GM18868 (cell line): ENCODE data around the gene TUBB4A.
"Not testable (repeated sequence)": the region's sequence is repeated elsewhere in the genome, so short reads cannot be mapped to it uniquely, and the experiment has no call there.

Experiments
- ATAC-seq: cut with Tn5 transposase; IDR thresholded peaks from one replicate; pipeline ENCODE4 v1.9.1; 2021; ENCODE audit warnings: mild to moderate bottlenecking, moderate library complexity; ENCODE audit not compliant: unreplicated experiment

The TUBB4A gene

DNA sequence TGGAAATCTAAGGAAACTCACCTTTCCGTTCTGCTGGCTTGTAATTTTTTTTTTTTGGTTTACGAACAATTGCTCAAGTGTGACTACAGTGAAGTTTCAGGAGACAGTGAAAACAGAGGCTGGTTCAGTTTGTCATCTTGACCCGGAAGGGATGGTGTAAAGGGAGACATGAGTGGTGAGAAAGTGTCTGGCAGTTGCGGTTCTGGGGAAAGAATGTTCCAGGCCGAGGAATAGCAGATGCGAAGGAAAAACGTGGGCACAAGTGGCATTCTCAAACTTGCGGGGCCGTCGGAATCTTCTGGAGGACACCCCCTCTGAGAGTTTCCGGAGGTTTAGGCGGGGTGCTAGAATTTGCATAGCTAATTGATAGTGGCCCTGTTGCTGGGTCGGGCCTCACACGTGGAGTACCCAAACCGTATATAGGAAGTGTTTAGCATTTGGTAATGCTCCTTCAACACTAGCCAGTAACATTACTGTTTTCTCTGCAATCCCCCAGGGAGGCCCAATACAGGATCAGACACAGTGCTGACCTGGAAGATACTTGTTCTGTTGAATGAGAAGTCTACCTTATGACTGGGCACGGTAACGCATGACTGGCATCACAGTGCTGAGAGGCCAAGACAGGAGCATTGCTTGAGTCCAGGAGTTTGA, 25.9 kb upstream of the TUBB4A start:
- peak; percentile 46 for ATAC-seq

- ATAC-seq, result no peak
Observed at GRCh38 chr19:6524311-6524710, 22.2 kb upstream of the TUBB4A start.

- no peak for ATAC-seq
Observed at GRCh38 chr19:6522712-6523111, 20.6 kb upstream of the TUBB4A start.

DNA sequence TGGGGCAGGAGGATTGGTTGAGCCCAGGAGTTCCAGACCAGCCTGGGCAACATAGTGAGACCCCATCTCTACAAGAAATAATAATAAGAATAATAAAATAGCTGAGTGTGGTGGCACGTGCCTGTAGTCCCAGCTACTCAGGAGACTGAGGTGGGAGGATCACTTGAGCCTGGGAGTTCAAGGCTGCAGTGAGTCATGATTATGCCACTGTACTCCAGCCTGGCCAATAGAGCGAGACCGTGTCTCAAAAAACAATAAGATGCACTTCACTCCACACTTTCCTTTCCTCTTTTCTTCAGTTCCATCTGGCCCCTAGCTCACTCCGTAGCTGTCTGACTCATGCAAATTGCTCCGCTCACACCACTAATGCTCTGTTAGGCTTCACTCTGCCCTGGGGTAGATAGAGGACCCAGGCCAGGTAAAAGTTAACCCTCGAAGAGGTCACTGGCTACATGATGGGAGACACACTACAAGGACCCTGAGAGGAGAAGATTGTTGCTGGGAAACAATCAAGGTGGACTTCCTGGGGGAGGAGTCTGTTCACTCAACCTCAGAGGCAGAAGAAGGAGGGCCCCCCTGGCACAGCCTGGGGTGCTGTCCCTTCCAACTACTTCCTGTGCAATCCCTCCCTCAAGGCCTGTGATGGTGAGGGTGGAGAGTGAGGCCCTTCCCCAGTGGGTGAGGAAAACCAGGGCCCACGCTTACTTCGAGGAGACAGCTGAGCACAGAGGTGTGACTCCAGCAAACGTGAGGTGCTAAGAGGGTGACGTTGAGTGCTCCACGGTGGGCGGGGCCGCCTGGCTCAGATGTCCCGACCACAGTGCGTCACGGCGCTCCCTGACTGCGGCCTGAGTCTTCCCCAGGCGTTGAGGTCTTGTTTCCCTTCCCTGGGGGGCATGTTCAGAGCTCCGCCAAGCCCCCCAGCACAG, 19.9 kb upstream of the TUBB4A start:
- peak; percentile 51 for ATAC-seq

- ATAC-seq, result no peak
Observed at GRCh38 chr19:6519289-6519688, 17.2 kb upstream of the TUBB4A start.

GRCh38 chr19:6518145-6518911, 16.2 kb upstream of the TUBB4A start:
- no peak for ATAC-seq

- peak; percentile 54 for ATAC-seq
Observed at GRCh38 chr19:6516659-6517291, 14.7 kb upstream of the TUBB4A start.

DNA sequence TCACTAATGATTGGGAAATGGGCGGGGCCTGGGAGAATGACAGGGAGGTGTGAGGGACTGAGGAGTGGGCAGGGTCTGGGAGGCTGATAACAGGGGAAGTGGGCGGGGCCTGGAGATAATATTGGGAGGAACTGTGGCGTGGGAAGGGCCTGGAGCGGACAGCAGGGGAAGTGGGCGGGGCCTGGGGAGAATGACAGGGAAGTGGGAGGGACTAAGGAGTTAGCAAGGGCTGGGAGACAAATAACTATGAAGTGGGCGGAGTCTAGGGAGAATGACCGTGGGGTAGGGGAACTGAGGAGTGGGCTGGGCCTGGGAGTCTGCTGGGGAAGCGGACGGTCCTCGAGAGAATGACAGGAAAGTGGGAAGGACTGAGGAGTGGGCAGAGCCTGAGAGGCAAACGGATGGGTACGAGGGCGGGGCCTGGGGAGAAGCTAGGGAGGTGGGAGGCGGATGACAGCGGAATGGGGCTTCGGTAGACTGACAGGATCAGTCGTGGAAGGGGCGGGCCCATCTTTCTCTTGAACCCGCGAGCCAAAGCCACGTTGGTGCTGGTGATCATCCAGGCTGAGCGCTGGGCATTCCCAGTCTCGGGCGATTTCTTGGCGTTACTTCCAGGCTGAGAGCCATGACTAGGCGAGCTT, 14.0 kb upstream of the TUBB4A start:
- ATAC-seq, result peak; percentile 36

DNA sequence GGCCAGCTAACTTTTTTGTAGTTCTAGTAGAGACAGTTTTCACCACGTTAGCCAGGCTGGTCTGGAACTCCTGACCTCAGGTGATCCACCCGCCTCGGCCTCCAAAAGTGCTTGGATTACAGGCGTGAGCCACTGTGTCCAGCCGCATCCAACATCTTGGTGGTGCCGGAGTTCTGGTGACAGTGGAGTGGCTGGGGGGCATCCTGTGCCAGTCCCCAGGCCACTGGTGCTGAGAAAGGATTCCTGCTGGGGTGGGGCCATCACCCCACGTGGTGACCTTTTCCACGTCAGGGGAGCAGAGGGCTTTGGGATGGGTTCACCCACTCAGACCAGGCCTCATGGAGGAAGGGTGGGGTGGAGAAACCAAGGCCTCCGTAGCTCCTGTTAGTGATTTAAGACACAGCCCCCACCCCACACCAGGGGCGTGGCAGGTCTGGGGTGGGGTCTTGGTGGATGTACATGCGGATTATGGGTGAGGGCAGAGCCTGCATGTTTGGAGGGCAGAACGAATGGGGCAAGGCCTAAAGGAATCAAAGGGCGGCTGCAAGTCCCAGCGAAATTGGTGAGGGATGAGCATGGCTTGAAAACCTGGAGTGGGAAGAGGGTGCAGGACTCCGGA, 12.9 kb upstream of the TUBB4A start:
- ATAC-seq, result no peak

GRCh38 chr19:6514089-6514488, 12.0 kb upstream of the TUBB4A start:
- ATAC-seq, result no peak

- ATAC-seq, result no peak
Observed at GRCh38 chr19:6510618-6511017, 8.5 kb upstream of the TUBB4A start.

DNA sequence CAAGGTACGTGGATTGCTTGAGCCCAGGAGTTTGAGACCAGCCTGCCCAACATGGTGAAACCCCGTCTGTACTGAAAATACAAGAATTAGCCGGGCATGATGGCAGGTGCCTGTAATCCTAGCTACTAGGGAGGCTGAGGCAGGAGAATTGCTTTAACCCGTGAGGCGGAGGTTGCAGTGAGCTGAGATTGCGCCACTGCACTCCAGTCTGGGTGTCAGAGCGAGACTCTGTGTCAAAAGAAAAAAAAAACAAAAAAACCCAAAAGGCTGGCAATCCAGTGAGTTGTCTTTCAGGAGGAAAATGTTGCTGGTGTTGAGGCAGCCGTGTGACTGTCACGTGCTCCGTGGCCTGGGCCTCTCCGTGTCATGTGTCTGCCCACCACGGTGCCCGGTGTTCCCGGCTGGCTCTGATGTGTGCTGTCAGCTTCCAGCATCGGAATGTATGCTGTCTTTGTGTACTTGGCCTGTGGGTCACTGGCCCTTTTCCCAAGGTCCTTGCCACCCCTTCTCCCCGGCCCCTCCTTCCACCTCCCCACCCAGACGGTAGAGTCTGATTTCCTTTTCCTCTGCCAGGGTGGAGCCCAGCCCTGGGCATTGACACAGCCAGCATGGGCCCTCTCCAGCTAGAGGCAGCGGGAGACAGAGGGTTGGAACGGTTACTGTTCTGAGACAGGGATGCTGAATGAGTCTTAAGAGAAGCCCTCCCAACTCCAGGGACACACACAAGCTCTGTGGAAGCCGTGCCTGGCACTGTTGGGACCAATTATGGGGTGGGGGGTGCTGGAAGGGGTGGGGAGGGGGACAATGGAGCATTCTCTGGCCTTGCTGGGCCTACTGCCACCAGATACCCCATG, 7.2 kb upstream of the TUBB4A start:
- no peak for ATAC-seq

DNA sequence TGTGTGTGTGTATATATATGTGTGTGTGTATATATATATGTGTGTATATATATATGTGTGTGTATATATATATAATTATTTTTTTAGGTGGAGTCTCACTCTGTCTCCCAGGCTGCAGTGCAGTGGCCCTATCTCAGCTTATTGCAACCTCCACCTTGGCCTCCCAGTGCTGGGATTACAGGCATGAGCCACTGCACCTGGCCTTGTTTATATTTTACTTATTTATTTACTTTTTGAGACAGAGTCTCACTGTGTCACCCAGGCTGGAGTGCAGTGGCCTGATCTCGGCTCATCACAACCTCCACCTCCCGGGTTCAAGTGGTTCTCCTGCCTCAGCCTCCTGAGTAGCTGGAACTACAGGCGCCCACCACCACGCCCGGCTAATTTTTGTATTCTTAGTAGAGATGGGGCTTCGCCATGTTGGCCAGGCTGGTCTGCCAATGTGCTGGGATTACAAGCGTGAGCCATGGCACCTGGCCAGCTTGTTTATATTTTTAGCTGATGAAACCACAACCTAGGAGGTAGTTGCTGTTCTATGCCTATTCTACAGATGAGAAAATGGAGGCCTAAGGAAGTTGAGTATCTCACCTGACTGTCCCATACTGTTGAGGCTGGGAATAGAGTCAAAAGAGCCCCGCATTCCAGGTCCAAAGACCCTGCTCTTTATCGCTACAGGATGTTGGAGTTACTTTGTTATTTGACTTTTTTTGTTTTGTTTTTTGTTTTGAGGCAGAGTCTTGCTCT, 6.1 kb upstream of the TUBB4A start:
- ATAC-seq, result not testable (repeated sequence)

DNA sequence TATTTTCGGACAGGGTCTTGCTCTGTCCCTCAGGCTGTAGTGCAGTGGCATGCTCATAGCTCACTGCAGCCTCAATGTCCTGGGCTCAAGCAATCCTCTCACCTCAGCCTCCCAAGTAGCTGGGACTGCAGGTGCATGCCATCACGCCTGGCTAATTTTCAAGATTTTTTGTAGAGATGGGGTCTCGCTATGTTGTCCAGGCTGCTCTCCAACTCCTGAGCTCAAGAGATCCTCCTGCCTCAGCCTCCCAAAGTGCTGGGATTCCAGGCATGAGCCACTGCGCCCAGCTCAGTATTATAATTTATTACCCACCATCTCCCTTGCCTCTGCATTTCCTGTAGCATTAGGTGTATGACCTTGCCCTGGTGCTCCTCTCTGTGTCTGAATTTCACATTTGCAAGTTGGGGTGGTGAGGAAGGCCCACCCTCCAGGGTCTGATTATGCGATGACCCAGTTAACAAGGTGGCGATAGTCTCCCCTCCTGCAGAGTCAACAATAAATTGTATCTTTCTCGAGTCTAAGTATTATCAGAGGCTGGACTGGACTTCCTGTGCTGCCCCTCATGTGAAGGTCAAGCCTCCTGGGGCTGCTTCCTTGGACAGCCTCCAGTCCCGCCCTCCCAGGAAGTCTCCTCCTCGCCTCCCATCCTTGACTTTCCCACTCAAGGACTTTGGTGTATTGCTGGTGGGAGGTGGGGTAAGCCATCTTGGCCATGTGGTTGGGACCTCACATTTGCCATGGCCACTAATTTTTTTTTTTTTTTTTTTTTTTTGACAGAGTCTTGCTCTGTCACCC, 1.5 kb upstream of the TUBB4A start:
- no peak for ATAC-seq

GRCh38 chr19:6500837-6501739, 1.0 kb downstream of the TUBB4A start:
- no peak for ATAC-seq

DNA sequence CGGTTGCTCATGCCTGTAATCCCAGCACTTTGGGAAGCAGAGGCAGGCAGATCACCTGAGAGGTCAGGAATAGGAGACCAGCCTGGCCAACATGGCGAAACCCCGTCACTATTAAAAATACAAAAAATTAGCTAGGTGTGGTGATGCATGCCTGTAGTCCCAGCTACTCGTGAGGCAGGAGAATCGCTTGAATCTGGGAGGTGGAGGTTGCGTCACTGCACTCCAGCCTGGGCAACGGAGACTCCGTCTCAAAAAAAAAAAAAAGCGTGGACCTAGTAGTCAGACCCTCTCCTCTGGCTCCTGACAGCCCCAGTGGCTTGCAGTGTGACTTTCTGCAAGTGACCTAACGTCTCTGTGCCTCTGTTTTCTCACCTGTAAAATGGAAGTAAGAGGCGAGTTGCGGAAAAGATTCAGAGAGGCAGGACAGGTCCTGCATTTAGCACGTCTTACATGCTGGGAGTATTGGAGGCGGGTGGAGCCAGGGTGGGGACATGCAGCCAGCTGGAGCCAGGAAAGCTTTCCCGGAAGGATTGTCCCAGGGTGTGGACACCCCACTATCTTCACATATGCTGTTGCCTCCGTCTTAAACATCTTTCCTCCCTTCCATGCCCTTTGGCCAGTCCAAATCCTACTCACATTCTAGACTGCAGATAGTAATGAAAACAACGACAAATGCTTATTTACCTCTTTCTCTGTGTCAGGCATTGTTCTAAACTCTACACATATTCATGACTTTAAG, 2.9 kb downstream of the TUBB4A start:
- no peak for ATAC-seq
